ENCODE measurements around the gene RPL13. TPM values are rescaled to one million over a fixed set of nuclear protein-coding genes. Genes with fewer than 3 reads are reported as not detected.
A peak's percentile ranks its signal among the peaks of the same experiment; 100 is the strongest.

RPL13 gene
- total and polyA plus RNA-seq, 2 of the 8 experiments (the other 6 are each of a cell fraction or from before 2014, with no cell fraction given), result 2,162 to 7,384 TPM

- no peak for TF ChIP-seq CHD7 (IDR thresholded peaks at IDR 0.05; ENCODE audit: insufficient replicate concordance, low read length)
- TF ChIP-seq ASH2L (IDR thresholded peaks at IDR 0.05; ENCODE audit: low read length), result peak; percentile 92
- TF ChIP-seq SIX5 (IDR thresholded peaks at IDR 0.05; ENCODE audit: low read depth, low read length), result no peak
- no peak for TF ChIP-seq BCL11A (IDR thresholded peaks at IDR 0.05; ENCODE audit: low read depth in 2 of 2, low read length in 2 of 2)
- no peak for TF ChIP-seq TCF12 (IDR thresholded peaks at IDR 0.05; ENCODE audit: low read depth, low read length)
- TF ChIP-seq EZH2 (IDR thresholded peaks at IDR 0.05; ENCODE audit: low read depth, low read length, severe bottlenecking), result no peak
- peak; percentile 28; the same call in 1 of the 2 replicates for TF ChIP-seq TBP (IDR thresholded peaks at IDR 0.05; ENCODE audit: low read depth, low read length)
- TF ChIP-seq E2F6 (IDR thresholded peaks at IDR 0.05), result no peak
- TF ChIP-seq KDM4A (IDR thresholded peaks at IDR 0.05; ENCODE audit: low read depth, low read length, severe bottlenecking), result peak; percentile 84
- peak; percentile 83 for TF ChIP-seq KDM1A (IDR thresholded peaks at IDR 0.05; ENCODE audit: borderline replicate concordance, low read length)
Measured at GRCh38 chr16:89574681-89575246, 14.3 kb downstream of the RPL13 start (continued).

Data from H1 (cell line).